K562 (cell line): ENCODE data around the gene TBXA2R. TPM values are rescaled to one million over a fixed set of nuclear protein-coding genes. Genes with fewer than 3 reads are reported as not detected.

Experiments
- ATAC-seq: fragments of 200-7000 bp; cut with Tn5 transposase; 3 replicates; pipeline ENCODE4 v1.9.1; 2020; ENCODE audit warnings: moderate library complexity
- BruUV-seq: library from RNA; stranded (reverse); fragments of 400-500 nt; replicated peaks from 2 replicates; lab custom pipeline; 2021; lab: Mats Ljungman, UMichigan
- CTCF ChIA-PET: fragments of 300-600 bp; formaldehyde crosslinking; extraction: SDS; loops from one replicate; lab custom pipeline; 2021; ENCODE audit warnings: low intra/inter-chr PET ratio; lab: Yijun Ruan, JAX
- POLR2A ChIA-PET: fragments of 300-600, 350-650 bp; sonication (Branson Sonifier 250); formaldehyde crosslinking; extraction: SDS; loops from one replicate; lab custom pipeline; 2021; ENCODE audit warnings: antibody characterized with exemption, inconsistent platforms; lab: Yijun Ruan, JAX
- DNase-seq, 4 experiments: peaks; one replicate each; pipeline versions ENCODE4 v3.0.0 to v3.0.0-alpha.2; 2011 to 2018; ENCODE audit warnings: low spot score in 3 of 4, mixed read lengths in 3 of 4; ENCODE audit errors: extremely low read depth in 1 of 4
- FAIRE-seq: peaks from 2 replicates; lab custom pipeline; 2011; peaks lifted over from hg19 to GRCh38; lab: Jason Lieb, UNC
- H2AFZ ChIP-seq: 2 replicates; pipeline ENCODE4 v1.6.0; 2011; ENCODE audit warnings: low read depth, low read length, control low read depth, inconsistent platforms
- H3K27ac ChIP-seq: fragments of 200-600 bp; 3 replicates; pipeline ENCODE4 v1.8.0; 2011; ENCODE audit warnings: low read depth, mild to moderate bottlenecking, control low read depth, inconsistent platforms, low read length, moderate library complexity, mixed read lengths; ENCODE audit errors: extremely low read depth
- H3K27me3 ChIP-seq, 2 experiments: fragments of 300-600 bp in 1 of 2; 2 replicates in 1 of 2; 3 replicates in 1 of 2; pipeline versions ENCODE4 v1.6.0 to v1.8.0; 2011; ENCODE audit warnings: inconsistent platforms in 2 of 2, low read length in 2 of 2, mild to moderate bottlenecking in 1 of 2, mixed read lengths in 1 of 2, moderate library complexity in 1 of 2; ENCODE audit not compliant: control insufficient read depth in 2 of 2, insufficient read depth in 2 of 2
- H3K36me3 ChIP-seq: fragments of 300-600 bp; 3 replicates; pipeline ENCODE4 v1.8.0; 2011; ENCODE audit warnings: mild to moderate bottlenecking, low read length, inconsistent platforms; ENCODE audit not compliant: control insufficient read depth, insufficient read depth
- H3K4me1 ChIP-seq, 2 experiments: fragments of 200-600 bp in 1 of 2; replicated peaks in 1 of 2; 2 replicates in 1 of 2; 3 replicates in 1 of 2; pipeline versions ENCODE4 v1.5.1 to v1.8.0; 2011; ENCODE audit warnings: inconsistent platforms in 2 of 2, low read length in 2 of 2, mild to moderate bottlenecking in 1 of 2, mixed read lengths in 1 of 2, moderate library complexity in 1 of 2; ENCODE audit not compliant: control insufficient read depth in 2 of 2, insufficient read depth in 2 of 2
- H3K4me2 ChIP-seq: 2 replicates; pipeline ENCODE4 v1.6.1; 2011; ENCODE audit warnings: low read length, control low read depth, inconsistent platforms, mixed read lengths; ENCODE audit not compliant: insufficient read depth
- H3K4me3 ChIP-seq: fragments of 200-600 bp; sonication (generic), shearing (Covaris generic); 2 replicates; pipeline ENCODE4 v1.5.1; 2016; ENCODE audit warnings: control low read depth, inconsistent platforms
- H3K79me2 ChIP-seq: fragments of 200-600 bp; 3 replicates; pipeline ENCODE4 v1.8.0; 2011; ENCODE audit warnings: low read length, inconsistent platforms; ENCODE audit not compliant: control insufficient read depth, insufficient read depth
- H3K9ac ChIP-seq, 2 experiments: 2 replicates each; pipeline versions ENCODE4 v1.6.0 to v1.6.1; 2011; ENCODE audit warnings: low read depth in 2 of 2, low read length in 2 of 2, control low read depth in 1 of 2, inconsistent platforms in 1 of 2, mild to moderate bottlenecking in 1 of 2, mixed read lengths in 1 of 2; ENCODE audit not compliant: insufficient read depth in 1 of 2
- H3K9me1 ChIP-seq: one replicate; pipeline ENCODE4 v1.6.0; 2011; ENCODE audit warnings: inconsistent platforms, mild to moderate bottlenecking, low read length, moderate library complexity; ENCODE audit not compliant: control insufficient read depth, insufficient read depth
- H3K9me3 ChIP-seq: replicated peaks from 2 replicates; pipeline ENCODE4 v1.5.1; 2011; ENCODE audit warnings: low read depth, low read length, inconsistent platforms; ENCODE audit not compliant: control insufficient read depth, insufficient read depth
- H4K20me1 ChIP-seq: replicated peaks from 2 replicates; pipeline ENCODE4 v1.6.1; 2011; ENCODE audit warnings: low read length, inconsistent platforms, mixed read lengths; ENCODE audit not compliant: control insufficient read depth, insufficient read depth
- ATF4 ChIP-seq: fragments of 450-650 bp; formaldehyde crosslinking; IDR thresholded peaks from 2 replicates; pipeline ENCODE4 v1.4.0; 2022; ENCODE audit warnings: mild to moderate bottlenecking, moderate library complexity
- POLR2G ChIP-seq: fragments of 200-400 bp; formaldehyde crosslinking; IDR thresholded peaks from 2 replicates; pipeline ENCODE4 v1.6.1; 2017; ENCODE audit warnings: low read depth, mild to moderate bottlenecking, antibody characterized with exemption, low read length, moderate library complexity
- ZBTB33 ChIP-seq: sonication (generic); formaldehyde crosslinking; IDR thresholded peaks from 2 replicates; pipeline ENCODE4 v1.8.1; 2023; ENCODE audit warnings: mild to moderate bottlenecking, missing genetic modification reagents
- ZKSCAN8 ChIP-seq: fragments of 200-800 bp; sonication (Bioruptor generic); IDR thresholded peaks from 2 replicates; pipeline ENCODE4 v1.6.1; 2016; ENCODE audit warnings: missing genetic modification characterization, missing compliant biosample characterization
- WGBS: fragments of 100-300 bp; shearing (Covaris generic); methylation state at CpG from one replicate; pipeline ENCODE4 v1.1.6; 2016; ENCODE audit warnings: low coverage, mixed read lengths; ENCODE audit not compliant: insufficient coverage; ENCODE audit errors: missing lambda C conversion rate; 5-methylcytosine and 5-hydroxymethylcytosine counted together
- in situ Hi-C: fragments of 300-500 bp; cut with MboI; formaldehyde crosslinking; loops from 4 replicates; pipeline ENCODE4 v1.15.0; 2018; ENCODE audit warnings: inconsistent platforms, mixed read lengths
- intact Hi-C: fragments of 100-400 bp; cut with micrococcal nuclease; formaldehyde crosslinking; loops from 2 replicates; pipeline ENCODE4 v1.14.2; 2022
- polyA plus RNA-seq, 8 experiments: library from polyadenylated mRNA; depleted of rRNA in 4 of 8; stranded (reverse) in 5 of 8; unstranded in 3 of 8; fragments of >200 nt; fragmentation: Nextera tagmentation in 2 of 8; fragmentation: Illumina TruSeq in 1 of 8; extraction: Ambion mirVana in 2 of 8; extraction: Trizol in 1 of 8; gene quantifications; 2 replicates each; pipeline versions ENCODE4 v1.2.1 to v1.2.3, GENCODE V29; 2011 to 2014; ENCODE audit warnings: inconsistent platforms in 1 of 8, missing spikeins in 1 of 8
- total RNA-seq, 7 experiments: library from RNA; depleted of rRNA in 6 of 7; stranded (reverse); fragments of >200 nt in 6 of 7; fragmentation: Illumina TruSeq in 2 of 7; extraction: Trizol in 2 of 7; gene quantifications; 2 replicates each; pipeline versions ENCODE4 v1.2.1 to v1.2.3, GENCODE V29; 2011 to 2021; ENCODE audit warnings: low replicate concordance in 1 of 7

Gene TBXA2R
- total and polyA plus RNA-seq, 9 of the 15 experiments (the other 6 are each of a cell fraction or from before 2014, with no cell fraction given): 1.5 to 24.0 (median 2.8) TPM

- POLR2A ChIA-PET: interaction anchor here (0.6 to 1.1 kb wide), 3 partner anchors 10 to 61 kb away, joined by 3 read pairs; no protein-coding TSS in a partner anchor
- Histone ChIP-seq H3K9me1 (peaks cover 4% of the 10 kb centered on the region), H3K4me3 (no peak overlapping the region), H3K4me1 (peaks cover 0 to 44% of the 10 kb centered on the region in 2 experiments; a peak in 3 of 5 replicates), H3K4me2 (no peak overlapping the region), H3K36me3 (peaks cover 31% of the 10 kb centered on the region; the same call in 1 of the 3 replicates), H3K27me3 (no peaks in the 10 kb centered on the region)
- no TSS peak for BruUV-seq
- CTCF ChIA-PET: no interaction called here
- FAIRE-seq (no peak), DNase-seq (no peak), ATAC-seq (no peak)
- 81% methylated on average over 17 of the region's 19 CpGs for WGBS
- 0 out of 2 replicates have a peak, but pooled peaks have one; percentile 4 for TF ChIP-seq POLR2G
- peak; percentile 53; the same call in 1 of the 2 replicates for TF ChIP-seq ZBTB33 (CRISPR knock-in tag)
- TF ChIP-seq ZKSCAN8: 0 out of 2 replicates have a peak, but pooled peaks have one; percentile 33
- TF ChIP-seq ATF4 (CRISPR knock-in tag): no peak
- TF ChIP-seq, all 486 proteins: peak for 3
- H2AFZ ChIP-seq: no peak overlapping the region
- intact Hi-C loops: no loop called here
- no peak overlapping the region for H3K27ac ChIP-seq
- H3K9me3 ChIP-seq: no peaks in the 10 kb centered on the region
- H4K20me1 ChIP-seq: peaks cover 7% of the 10 kb centered on the region; the same call in 1 of the 2 replicates
- H3K79me2 ChIP-seq: no peaks in the 10 kb centered on the region
- peak overlapping the region in 1 of 2 experiments; percentile 17; a peak in 1 of 4 replicates for H3K9ac ChIP-seq
- in situ Hi-C loops: no loop called here
These were observed 37.8 kb upstream of the TBXA2R start for GRCh38 chr19:3644351-3645066.
